HL-60 (cell line): ENCODE data around the gene PLXNB2.

ENCODE experiments used
- DNase-seq, 2 experiments: peaks; one replicate each; pipeline ENCODE4 v3.0.0-alpha.2; 2010 to 2020; ENCODE audit warnings: low read depth in 1 of 2, low spot score in 1 of 2
- H3K27ac ChIP-seq: fragments of 250-450 bp; sonication (Bioruptor Pico); replicated peaks from 2 replicates; pipeline ENCODE4 v1.5.1; 2020; ENCODE audit warnings: mild to moderate bottlenecking, moderate library complexity
- H3K27me3 ChIP-seq: fragments of 250-450 bp; sonication (Bioruptor Pico); 2 replicates; pipeline ENCODE4 v1.5.1; 2021; ENCODE audit warnings: mild to moderate bottlenecking, moderate library complexity; ENCODE audit not compliant: insufficient read depth, poor library complexity, severe bottlenecking
- H3K4me3 ChIP-seq: replicated peaks from 2 replicates; pipeline ENCODE4 v1.5.1; 2011; ENCODE audit warnings: mild to moderate bottlenecking, control low read depth, low read length; ENCODE audit not compliant: insufficient read depth
- GABPA ChIP-seq: IDR thresholded peaks from 2 replicates; pipeline ENCODE4 v1.6.1; 2012; ENCODE audit warnings: low read depth
- POLR2AphosphoS5 ChIP-seq: IDR thresholded peaks from 2 replicates; pipeline ENCODE4 v1.6.1; 2012; ENCODE audit warnings: low read depth
- SPI1 ChIP-seq: IDR thresholded peaks from 2 replicates; pipeline ENCODE4 v1.6.1; 2012; ENCODE audit warnings: low read depth, mild to moderate bottlenecking, borderline replicate concordance
- TF ChIP-seq, protein P1 (sequence below): IDR thresholded peaks from one replicate; pipeline ENCODE4 v1.5.1; 2011; ENCODE audit warnings: low read length, control low read depth, inconsistent platforms; ENCODE audit not compliant: insufficient read depth
- TF ChIP-seq, protein P2 (sequence below): IDR thresholded peaks from 2 replicates; pipeline ENCODE4 v1.6.1; 2012; ENCODE audit warnings: low read depth; ENCODE audit not compliant: insufficient replicate concordance

Gene PLXNB2

DNA sequence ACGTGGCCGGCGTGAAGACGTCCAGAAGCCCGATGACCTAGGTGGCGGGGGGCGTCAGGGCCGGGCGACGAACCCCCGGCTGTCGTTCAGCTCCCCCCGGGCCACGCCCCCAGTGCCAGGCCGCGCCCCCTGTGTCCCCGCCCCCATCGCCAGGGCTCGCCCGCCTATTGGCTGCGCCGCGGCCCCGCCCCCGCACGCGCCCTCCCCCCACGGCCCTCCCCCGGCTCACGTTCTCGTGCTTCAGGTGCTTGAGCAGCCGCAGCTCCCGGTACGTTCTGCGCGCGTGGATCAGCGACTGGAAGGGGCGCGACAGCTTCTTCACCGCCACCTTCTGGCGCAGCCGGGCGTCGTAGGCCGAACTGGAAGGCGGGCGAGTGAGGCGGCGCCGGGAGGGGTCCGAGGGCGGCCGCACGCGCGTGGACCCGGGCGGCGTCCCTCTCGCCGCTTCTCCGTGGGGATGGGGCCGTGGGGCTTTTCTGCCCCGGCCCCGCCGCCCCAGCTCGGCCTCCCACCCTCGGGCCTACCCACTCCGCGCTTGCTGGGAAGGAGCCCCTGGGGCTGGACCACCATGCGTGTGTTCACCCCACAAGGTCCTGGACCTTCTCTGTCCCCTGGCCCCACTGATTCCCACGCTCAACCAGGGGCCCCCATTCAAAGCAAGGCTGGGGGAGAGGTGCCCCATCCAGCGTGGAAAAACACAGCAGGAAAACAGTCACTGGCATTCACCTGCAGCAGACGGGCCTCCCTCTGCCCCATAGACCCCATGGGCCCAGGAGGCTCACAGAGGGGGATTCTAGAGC lies 39.7 kb downstream of the PLXNB2 start:
- no peak for DNase-seq
- TF ChIP-seq SPI1 = no peak
- no peak for TF ChIP-seq GABPA
- Histone ChIP-seq H3K27ac (no peak overlapping the region), H3K27me3 (peaks cover 18% of the 10 kb centered on the region), H3K4me3 (no peak overlapping the region)

DNA sequence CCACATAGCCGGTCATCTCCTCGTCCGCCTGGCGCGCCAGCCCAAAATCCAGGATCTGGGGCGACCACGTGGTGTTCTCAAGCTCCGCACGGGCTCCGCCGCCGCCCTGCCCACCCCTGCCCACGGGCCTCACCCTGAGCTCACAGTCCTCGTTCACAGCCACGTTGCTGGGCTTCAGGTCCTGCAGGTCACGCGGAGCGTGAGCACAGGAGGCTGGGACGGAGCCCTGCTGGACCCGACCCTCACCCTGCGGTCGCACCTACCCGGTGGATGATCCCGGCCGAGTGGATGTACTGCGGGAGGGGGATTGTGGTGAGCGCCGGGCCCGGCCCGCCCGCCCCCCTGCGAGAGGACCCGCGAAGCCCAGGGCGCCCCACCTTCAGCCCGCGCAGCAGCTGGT lies 40.5 kb downstream of the PLXNB2 start:
- Histone ChIP-seq H3K27me3 (peaks cover 16% of the 10 kb centered on the region), H3K4me3 (no peak overlapping the region), H3K27ac (no peak overlapping the region)
- TF ChIP-seq, protein P1, sequence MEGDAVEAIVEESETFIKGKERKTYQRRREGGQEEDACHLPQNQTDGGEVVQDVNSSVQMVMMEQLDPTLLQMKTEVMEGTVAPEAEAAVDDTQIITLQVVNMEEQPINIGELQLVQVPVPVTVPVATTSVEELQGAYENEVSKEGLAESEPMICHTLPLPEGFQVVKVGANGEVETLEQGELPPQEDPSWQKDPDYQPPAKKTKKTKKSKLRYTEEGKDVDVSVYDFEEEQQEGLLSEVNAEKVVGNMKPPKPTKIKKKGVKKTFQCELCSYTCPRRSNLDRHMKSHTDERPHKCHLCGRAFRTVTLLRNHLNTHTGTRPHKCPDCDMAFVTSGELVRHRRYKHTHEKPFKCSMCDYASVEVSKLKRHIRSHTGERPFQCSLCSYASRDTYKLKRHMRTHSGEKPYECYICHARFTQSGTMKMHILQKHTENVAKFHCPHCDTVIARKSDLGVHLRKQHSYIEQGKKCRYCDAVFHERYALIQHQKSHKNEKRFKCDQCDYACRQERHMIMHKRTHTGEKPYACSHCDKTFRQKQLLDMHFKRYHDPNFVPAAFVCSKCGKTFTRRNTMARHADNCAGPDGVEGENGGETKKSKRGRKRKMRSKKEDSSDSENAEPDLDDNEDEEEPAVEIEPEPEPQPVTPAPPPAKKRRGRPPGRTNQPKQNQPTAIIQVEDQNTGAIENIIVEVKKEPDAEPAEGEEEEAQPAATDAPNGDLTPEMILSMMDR = no peak
- TF ChIP-seq SPI1 = no peak
- TF ChIP-seq POLR2AphosphoS5 = no peak
- TF ChIP-seq, protein P2, sequence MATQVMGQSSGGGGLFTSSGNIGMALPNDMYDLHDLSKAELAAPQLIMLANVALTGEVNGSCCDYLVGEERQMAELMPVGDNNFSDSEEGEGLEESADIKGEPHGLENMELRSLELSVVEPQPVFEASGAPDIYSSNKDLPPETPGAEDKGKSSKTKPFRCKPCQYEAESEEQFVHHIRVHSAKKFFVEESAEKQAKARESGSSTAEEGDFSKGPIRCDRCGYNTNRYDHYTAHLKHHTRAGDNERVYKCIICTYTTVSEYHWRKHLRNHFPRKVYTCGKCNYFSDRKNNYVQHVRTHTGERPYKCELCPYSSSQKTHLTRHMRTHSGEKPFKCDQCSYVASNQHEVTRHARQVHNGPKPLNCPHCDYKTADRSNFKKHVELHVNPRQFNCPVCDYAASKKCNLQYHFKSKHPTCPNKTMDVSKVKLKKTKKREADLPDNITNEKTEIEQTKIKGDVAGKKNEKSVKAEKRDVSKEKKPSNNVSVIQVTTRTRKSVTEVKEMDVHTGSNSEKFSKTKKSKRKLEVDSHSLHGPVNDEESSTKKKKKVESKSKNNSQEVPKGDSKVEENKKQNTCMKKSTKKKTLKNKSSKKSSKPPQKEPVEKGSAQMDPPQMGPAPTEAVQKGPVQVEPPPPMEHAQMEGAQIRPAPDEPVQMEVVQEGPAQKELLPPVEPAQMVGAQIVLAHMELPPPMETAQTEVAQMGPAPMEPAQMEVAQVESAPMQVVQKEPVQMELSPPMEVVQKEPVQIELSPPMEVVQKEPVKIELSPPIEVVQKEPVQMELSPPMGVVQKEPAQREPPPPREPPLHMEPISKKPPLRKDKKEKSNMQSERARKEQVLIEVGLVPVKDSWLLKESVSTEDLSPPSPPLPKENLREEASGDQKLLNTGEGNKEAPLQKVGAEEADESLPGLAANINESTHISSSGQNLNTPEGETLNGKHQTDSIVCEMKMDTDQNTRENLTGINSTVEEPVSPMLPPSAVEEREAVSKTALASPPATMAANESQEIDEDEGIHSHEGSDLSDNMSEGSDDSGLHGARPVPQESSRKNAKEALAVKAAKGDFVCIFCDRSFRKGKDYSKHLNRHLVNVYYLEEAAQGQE = no peak
- TF ChIP-seq GABPA = no peak
- no peak for DNase-seq

- Histone ChIP-seq H3K4me3 (no peak overlapping the region), H3K27me3 (peaks cover 8% of the 10 kb centered on the region), H3K27ac (no peak overlapping the region)
- no peak for DNase-seq
- TF ChIP-seq POLR2AphosphoS5 = no peak
- TF ChIP-seq, protein P2 = no peak
- TF ChIP-seq, protein P1 = no peak
- no peak for TF ChIP-seq SPI1
- TF ChIP-seq GABPA = no peak
These were observed 42.3 kb downstream of the PLXNB2 start for GRCh38 chr22:50264946-50265669.

- Histone ChIP-seq H3K27ac (no peak overlapping the region), H3K4me3 (no peak overlapping the region), H3K27me3 (peaks cover 8% of the 10 kb centered on the region)
- TF ChIP-seq GABPA (no peak), SPI1 (no peak), POLR2AphosphoS5 (no peak)
- TF ChIP-seq, protein P1 = no peak
- TF ChIP-seq, protein P2 = no peak
- no peak for DNase-seq
These were observed 43.2 kb downstream of the PLXNB2 start for GRCh38 chr22:50264104-50264745.
